K562 (cell line): Measurements from ENCODE around the gene SLC1A5. TPM values are rescaled to one million over a fixed set of nuclear protein-coding genes. Genes with fewer than 3 reads are reported as not detected.

Experiments used
- ATAC-seq: fragments of 200-7000 bp; cut with Tn5 transposase; 3 replicates; pipeline ENCODE4 v1.9.1; 2020; ENCODE audit warnings: moderate library complexity
- BruUV-seq: library from RNA; stranded (reverse); fragments of 400-500 nt; replicated peaks from 2 replicates; lab custom pipeline; 2021; lab: Mats Ljungman, UMichigan
- CTCF ChIA-PET: fragments of 300-600 bp; formaldehyde crosslinking; extraction: SDS; loops from one replicate; lab custom pipeline; 2021; ENCODE audit warnings: low intra/inter-chr PET ratio; lab: Yijun Ruan, JAX
- POLR2A ChIA-PET: fragments of 300-600, 350-650 bp; sonication (Branson Sonifier 250); formaldehyde crosslinking; extraction: SDS; loops from one replicate; lab custom pipeline; 2021; ENCODE audit warnings: antibody characterized with exemption, inconsistent platforms; lab: Yijun Ruan, JAX
- DNase-seq, 4 experiments: peaks; one replicate each; pipeline versions ENCODE4 v3.0.0 to v3.0.0-alpha.2; 2011 to 2018; ENCODE audit warnings: low spot score in 3 of 4, mixed read lengths in 3 of 4; ENCODE audit errors: extremely low read depth in 1 of 4
- FAIRE-seq: peaks from 2 replicates; lab custom pipeline; 2011; peaks lifted over from hg19 to GRCh38; lab: Jason Lieb, UNC
- H2AFZ ChIP-seq: 2 replicates; pipeline ENCODE4 v1.6.0; 2011; ENCODE audit warnings: low read depth, low read length, control low read depth, inconsistent platforms
- H3K27ac ChIP-seq: fragments of 200-600 bp; 3 replicates; pipeline ENCODE4 v1.8.0; 2011; ENCODE audit warnings: low read depth, mild to moderate bottlenecking, control low read depth, inconsistent platforms, low read length, moderate library complexity, mixed read lengths; ENCODE audit errors: extremely low read depth
- H3K27me3 ChIP-seq, 2 experiments: fragments of 300-600 bp in 1 of 2; 2 replicates in 1 of 2; 3 replicates in 1 of 2; pipeline versions ENCODE4 v1.6.0 to v1.8.0; 2011; ENCODE audit warnings: inconsistent platforms in 2 of 2, low read length in 2 of 2, mild to moderate bottlenecking in 1 of 2, mixed read lengths in 1 of 2, moderate library complexity in 1 of 2; ENCODE audit not compliant: control insufficient read depth in 2 of 2, insufficient read depth in 2 of 2
- H3K36me3 ChIP-seq: fragments of 300-600 bp; 3 replicates; pipeline ENCODE4 v1.8.0; 2011; ENCODE audit warnings: mild to moderate bottlenecking, low read length, inconsistent platforms; ENCODE audit not compliant: control insufficient read depth, insufficient read depth
- H3K4me1 ChIP-seq, 2 experiments: fragments of 200-600 bp in 1 of 2; replicated peaks in 1 of 2; 2 replicates in 1 of 2; 3 replicates in 1 of 2; pipeline versions ENCODE4 v1.5.1 to v1.8.0; 2011; ENCODE audit warnings: inconsistent platforms in 2 of 2, low read length in 2 of 2, mild to moderate bottlenecking in 1 of 2, mixed read lengths in 1 of 2, moderate library complexity in 1 of 2; ENCODE audit not compliant: control insufficient read depth in 2 of 2, insufficient read depth in 2 of 2
- H3K4me2 ChIP-seq: 2 replicates; pipeline ENCODE4 v1.6.1; 2011; ENCODE audit warnings: low read length, control low read depth, inconsistent platforms, mixed read lengths; ENCODE audit not compliant: insufficient read depth
- H3K4me3 ChIP-seq: fragments of 200-600 bp; sonication (generic), shearing (Covaris generic); 2 replicates; pipeline ENCODE4 v1.5.1; 2016; ENCODE audit warnings: control low read depth, inconsistent platforms
- H3K79me2 ChIP-seq: fragments of 200-600 bp; 3 replicates; pipeline ENCODE4 v1.8.0; 2011; ENCODE audit warnings: low read length, inconsistent platforms; ENCODE audit not compliant: control insufficient read depth, insufficient read depth
- H3K9ac ChIP-seq, 2 experiments: 2 replicates each; pipeline versions ENCODE4 v1.6.0 to v1.6.1; 2011; ENCODE audit warnings: low read depth in 2 of 2, low read length in 2 of 2, control low read depth in 1 of 2, inconsistent platforms in 1 of 2, mild to moderate bottlenecking in 1 of 2, mixed read lengths in 1 of 2; ENCODE audit not compliant: insufficient read depth in 1 of 2
- H3K9me1 ChIP-seq: one replicate; pipeline ENCODE4 v1.6.0; 2011; ENCODE audit warnings: inconsistent platforms, mild to moderate bottlenecking, low read length, moderate library complexity; ENCODE audit not compliant: control insufficient read depth, insufficient read depth
- H3K9me3 ChIP-seq: replicated peaks from 2 replicates; pipeline ENCODE4 v1.5.1; 2011; ENCODE audit warnings: low read depth, low read length, inconsistent platforms; ENCODE audit not compliant: control insufficient read depth, insufficient read depth
- H4K20me1 ChIP-seq: replicated peaks from 2 replicates; pipeline ENCODE4 v1.6.1; 2011; ENCODE audit warnings: low read length, inconsistent platforms, mixed read lengths; ENCODE audit not compliant: control insufficient read depth, insufficient read depth
- HDAC8 ChIP-seq: fragments of 450-650 bp; IDR thresholded peaks from 2 replicates; pipeline ENCODE4 v1.6.1; 2016; ENCODE audit warnings: mild to moderate bottlenecking, missing genetic modification characterization, moderate library complexity, missing compliant biosample characterization
- RBFOX2 ChIP-seq: fragments of 200-400 bp; formaldehyde crosslinking; IDR thresholded peaks from 2 replicates; pipeline ENCODE4 v1.6.1; 2017; ENCODE audit warnings: low read depth, mild to moderate bottlenecking, low read length, moderate library complexity
- RBM34 ChIP-seq: fragments of 200-400 bp; formaldehyde crosslinking; IDR thresholded peaks from 2 replicates; pipeline ENCODE4 v1.6.1; 2018; ENCODE audit warnings: low read length, borderline replicate concordance; ENCODE audit not compliant: insufficient read depth
- TAF1 ChIP-seq: IDR thresholded peaks from 2 replicates; pipeline ENCODE4 v1.6.1; 2011; ENCODE audit warnings: mild to moderate bottlenecking, low read length, moderate library complexity; ENCODE audit not compliant: insufficient read depth, control insufficient read depth, severe bottlenecking; ENCODE audit errors: extremely low read depth
- TSC22D4 ChIP-seq: fragments of 450-650 bp; IDR thresholded peaks from 2 replicates; pipeline ENCODE4 v1.6.1; 2016; ENCODE audit warnings: missing genetic modification characterization, missing biosample characterization, control low read depth
- WGBS: fragments of 100-300 bp; shearing (Covaris generic); methylation state at CpG from one replicate; pipeline ENCODE4 v1.1.6; 2016; ENCODE audit warnings: low coverage, mixed read lengths; ENCODE audit not compliant: insufficient coverage; ENCODE audit errors: missing lambda C conversion rate; 5-methylcytosine and 5-hydroxymethylcytosine counted together
- in situ Hi-C: fragments of 300-500 bp; cut with MboI; formaldehyde crosslinking; loops from 4 replicates; pipeline ENCODE4 v1.15.0; 2018; ENCODE audit warnings: inconsistent platforms, mixed read lengths
- intact Hi-C: fragments of 100-400 bp; cut with micrococcal nuclease; formaldehyde crosslinking; loops from 2 replicates; pipeline ENCODE4 v1.14.2; 2022
- polyA plus RNA-seq, 8 experiments: library from polyadenylated mRNA; depleted of rRNA in 4 of 8; stranded (reverse) in 5 of 8; unstranded in 3 of 8; fragments of >200 nt; fragmentation: Nextera tagmentation in 2 of 8; fragmentation: Illumina TruSeq in 1 of 8; extraction: Ambion mirVana in 2 of 8; extraction: Trizol in 1 of 8; gene quantifications; 2 replicates each; pipeline versions ENCODE4 v1.2.1 to v1.2.3, GENCODE V29; 2011 to 2014; ENCODE audit warnings: inconsistent platforms in 1 of 8, missing spikeins in 1 of 8
- total RNA-seq, 7 experiments: library from RNA; depleted of rRNA in 6 of 7; stranded (reverse); fragments of >200 nt in 6 of 7; fragmentation: Illumina TruSeq in 2 of 7; extraction: Trizol in 2 of 7; gene quantifications; 2 replicates each; pipeline versions ENCODE4 v1.2.1 to v1.2.3, GENCODE V29; 2011 to 2021; ENCODE audit warnings: low replicate concordance in 1 of 7

Gene SLC1A5
- total and polyA plus RNA-seq, 9 of the 15 experiments (the other 6 are each of a cell fraction or from before 2014, with no cell fraction given) = 31.2 to 417 (median 134) TPM

DNA sequence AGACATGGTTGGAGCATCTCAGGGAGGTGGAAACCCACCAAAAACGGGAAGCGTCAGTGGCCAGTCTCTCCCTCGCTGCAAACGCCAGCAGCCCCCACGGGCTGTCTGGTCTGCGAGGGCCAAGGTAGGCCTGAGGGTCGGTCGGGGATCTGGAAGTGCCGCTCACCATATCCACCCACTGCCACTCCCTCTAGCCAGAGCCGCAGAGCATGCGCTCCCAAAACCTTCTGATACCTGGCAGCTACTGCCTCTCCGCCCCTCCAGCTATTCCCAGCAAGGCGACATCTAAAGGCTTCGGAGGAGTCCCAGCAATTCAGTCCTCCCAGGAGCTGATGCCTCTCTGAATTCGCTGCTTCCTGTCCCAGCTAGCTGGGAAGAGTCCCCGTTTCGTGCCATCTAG is 46.9 kb downstream of the SLC1A5 start:
- Histone ChIP-seq H4K20me1 (peaks cover 65% of the 10 kb centered on the region), H2AFZ (no peak overlapping the region), H3K4me3 (no peak overlapping the region), H3K9ac (peak overlapping the region in 1 of 2 experiments; percentile 53; a peak in 2 of 4 replicates), H3K9me3 (no peaks in the 10 kb centered on the region), H3K4me1 (peaks cover 33 to 59% of the 10 kb centered on the region in 2 experiments), H3K36me3 (peaks cover 62% of the 10 kb centered on the region; the same call in 2 of the 3 replicates), H3K4me2 (no peak overlapping the region), H3K27me3 (no peaks in the 10 kb centered on the region), H3K9me1 (peaks cover 7% of the 10 kb centered on the region), H3K27ac (no peak overlapping the region), H3K79me2 (peaks cover 83% of the 10 kb centered on the region)
- POLR2A ChIA-PET = interaction anchor here (0.6 to 2.2 kb wide), 10 partner anchors 9 to 281 kb away, joined by 3 to 10 read pairs (median 4); no protein-coding TSS in a partner anchor
- no peak for ATAC-seq
- TF ChIP-seq RBFOX2 (peak; percentile 10; the same call in 1 of the 2 replicates), RBM34 (no peak), TAF1 (no peak), TSC22D4 (no peak), HDAC8 (tag) (no peak)
- no TSS peak for BruUV-seq
- in situ Hi-C loops (no loop called here), intact Hi-C loops (no loop called here)
- 87% methylated on average over 13 of the region's 17 CpGs for WGBS
- no peak for FAIRE-seq
- CTCF ChIA-PET = no interaction called here
- no peak for DNase-seq
